ENCODE measurements around the gene AP1M1.
A peak's percentile ranks its signal among the peaks of the same experiment; 100 is the strongest.

The AP1M1 gene

GRCh38 chr19:16185768-16186123 is 12.0 kb upstream of the AP1M1 start:
- DNase-seq = peak; percentile 35

GRCh38 chr19:16188521-16188920 is 9.2 kb upstream of the AP1M1 start:
- DNase-seq = no peak

- no peak for DNase-seq
Measured at GRCh38 chr19:16190198-16190597, 7.5 kb upstream of the AP1M1 start.

GRCh38 chr19:16190736-16191135 is 7.0 kb upstream of the AP1M1 start:
- DNase-seq = no peak

- no peak for DNase-seq
Measured at GRCh38 chr19:16191216-16191908, 6.3 kb upstream of the AP1M1 start.

GRCh38 chr19:16193466-16193865 is 4.2 kb upstream of the AP1M1 start:
- DNase-seq = no peak

GRCh38 chr19:16197188-16197621 is 506 bp upstream of the AP1M1 start:
- DNase-seq = no peak

GRCh38 chr19:16198370-16198651 is 600 bp downstream of the AP1M1 start:
- no peak for DNase-seq

GRCh38 chr19:16199275-16199932 is 1.7 kb downstream of the AP1M1 start:
- DNase-seq = no peak

- no peak for DNase-seq
Measured at GRCh38 chr19:16200038-16201010, 2.6 kb downstream of the AP1M1 start.

- no peak for DNase-seq
Measured at GRCh38 chr19:16201011-16201391, 3.3 kb downstream of the AP1M1 start.

GRCh38 chr19:16202320-16203255 is 4.9 kb downstream of the AP1M1 start:
- DNase-seq = no peak

GRCh38 chr19:16203256-16204004 is 5.7 kb downstream of the AP1M1 start:
- DNase-seq = no peak

- DNase-seq = no peak
Measured at GRCh38 chr19:16204005-16204294, 6.2 kb downstream of the AP1M1 start.

- DNase-seq = no peak
Measured at GRCh38 chr19:16205205-16206045, 7.7 kb downstream of the AP1M1 start.

GRCh38 chr19:16206046-16206605 is 8.4 kb downstream of the AP1M1 start:
- DNase-seq = no peak

GRCh38 chr19:16206637-16207036 is 8.9 kb downstream of the AP1M1 start:
- no peak for DNase-seq

GRCh38 chr19:16207063-16207462 is 9.4 kb downstream of the AP1M1 start:
- no peak for DNase-seq

- no peak for DNase-seq
Measured at GRCh38 chr19:16207490-16208025, 9.8 kb downstream of the AP1M1 start.

GRCh38 chr19:16208064-16208759 is 10.5 kb downstream of the AP1M1 start:
- DNase-seq = peak; percentile 3

All from stimulated activated naive CD4-positive, alpha-beta T cell treated with Interleukin-2 at 50 U/mL for 16 hours (primary cell).